Measurements from ENCODE around the gene OR51S1.
"Not testable (repeated sequence)": the region's sequence is repeated elsewhere in the genome, so short reads cannot be mapped to it uniquely, and the experiment has no call there.

OR51S1 gene

DNA sequence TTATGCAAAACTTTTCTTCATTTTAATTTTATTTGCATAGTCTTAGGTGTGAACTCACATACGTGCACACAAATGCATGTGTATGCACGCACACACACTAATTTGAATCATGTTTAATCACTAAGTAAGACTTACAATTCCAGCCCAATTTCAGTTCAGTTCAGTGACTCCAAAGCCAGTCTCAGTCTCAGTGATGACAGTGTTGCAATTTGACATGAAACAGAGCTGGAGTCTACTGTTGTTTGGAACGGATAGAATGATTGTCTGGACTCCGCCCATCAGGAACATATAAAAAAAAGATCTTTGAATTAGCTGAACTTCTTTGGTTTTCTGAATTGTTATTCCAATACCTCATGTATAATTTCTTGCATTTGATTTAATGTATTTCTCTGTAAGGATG lies 14.9 kb upstream of the OR51S1 start:
- no peaks in the 10 kb centered on the region for H3K36me3 ChIP-seq (ENCODE audit: control insufficient read depth, insufficient read depth, low read length)
- DNase-seq (ENCODE audit: low read depth, low spot score): no peak
- no peak overlapping the region for H3K27ac ChIP-seq (ENCODE audit: low read length)
- H3K27me3 ChIP-seq (ENCODE audit: control insufficient read depth, insufficient read depth, low read length): no peaks in the 10 kb centered on the region
- WGBS (ENCODE audit: insufficient coverage, insufficient read length): no CpG with 5 or more reads among the region's 4 CpGs
- H3K9me3 ChIP-seq (ENCODE audit: control insufficient read depth, insufficient read depth, low read length): no peaks in the 10 kb centered on the region
- H3K4me3 ChIP-seq (ENCODE audit: low read length): no peak overlapping the region
- H3K4me1 ChIP-seq (ENCODE audit: control insufficient read depth, insufficient read depth, low read length): no peaks in the 10 kb centered on the region; the same call in 1 of the 2 replicates

- Histone ChIP-seq H3K36me3 (ENCODE audit: control insufficient read depth, insufficient read depth, low read length) (no peaks in the 10 kb centered on the region), H3K27ac (ENCODE audit: low read length) (no peak overlapping the region), H3K4me3 (ENCODE audit: low read length) (no peak overlapping the region), H3K27me3 (ENCODE audit: control insufficient read depth, insufficient read depth, low read length) (no peaks in the 10 kb centered on the region), H3K4me1 (ENCODE audit: control insufficient read depth, insufficient read depth, low read length) (no peaks in the 10 kb centered on the region; the same call in 1 of the 2 replicates), H3K9me3 (ENCODE audit: control insufficient read depth, insufficient read depth, low read length) (no peaks in the 10 kb centered on the region)
- DNase-seq (ENCODE audit: low read depth, low spot score): peak; percentile 31
Measured at GRCh38 chr11:4862447-4863236, 13.6 kb upstream of the OR51S1 start.

GRCh38 chr11:4854286-4854685 lies 5.3 kb upstream of the OR51S1 start:
- not testable (repeated sequence) for H3K9me3 ChIP-seq (ENCODE audit: control insufficient read depth, insufficient read depth, low read length); H3K36me3 ChIP-seq (ENCODE audit: control insufficient read depth, insufficient read depth, low read length); H3K4me1 ChIP-seq (ENCODE audit: control insufficient read depth, insufficient read depth, low read length); DNase-seq (ENCODE audit: low read depth, low spot score); H3K27me3 ChIP-seq (ENCODE audit: control insufficient read depth, insufficient read depth, low read length); H3K4me3 ChIP-seq (ENCODE audit: low read length); H3K27ac ChIP-seq (ENCODE audit: low read length)
- no CpG with 5 or more reads among the region's 7 CpGs for WGBS (ENCODE audit: insufficient coverage, insufficient read length)

DNA sequence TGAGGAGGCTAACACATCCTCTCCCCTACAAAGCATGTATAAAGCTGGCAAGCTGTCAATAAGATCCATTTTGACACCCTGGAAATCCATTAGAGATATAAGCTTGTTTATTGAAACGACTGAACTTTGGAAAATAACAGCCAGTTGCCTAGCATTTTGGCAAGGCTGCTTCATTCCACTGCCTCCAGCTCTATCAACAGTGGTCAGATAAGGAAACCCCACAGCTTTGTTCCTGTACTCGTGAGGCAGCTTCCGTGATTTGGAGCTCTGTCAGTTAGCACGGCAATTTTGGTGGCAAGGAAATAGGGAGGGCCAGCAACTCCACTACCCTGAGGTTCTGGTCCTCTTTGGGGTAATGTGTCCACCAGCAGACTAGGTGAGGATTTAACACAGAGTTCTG lies 2.0 kb upstream of the OR51S1 start:
- DNase-seq (ENCODE audit: low read depth, low spot score): no peak
- no peak overlapping the region for H3K27ac ChIP-seq (ENCODE audit: low read length)
- no peaks in the 10 kb centered on the region for H3K9me3 ChIP-seq (ENCODE audit: control insufficient read depth, insufficient read depth, low read length)
- H3K4me1 ChIP-seq (ENCODE audit: control insufficient read depth, insufficient read depth, low read length): no peaks in the 10 kb centered on the region
- WGBS (ENCODE audit: insufficient coverage, insufficient read length): no CpG with 5 or more reads among the region's 4 CpGs
- no peaks in the 10 kb centered on the region for H3K36me3 ChIP-seq (ENCODE audit: control insufficient read depth, insufficient read depth, low read length)
- H3K27me3 ChIP-seq (ENCODE audit: control insufficient read depth, insufficient read depth, low read length): no peaks in the 10 kb centered on the region
- H3K4me3 ChIP-seq (ENCODE audit: low read length): no peak overlapping the region

DNA sequence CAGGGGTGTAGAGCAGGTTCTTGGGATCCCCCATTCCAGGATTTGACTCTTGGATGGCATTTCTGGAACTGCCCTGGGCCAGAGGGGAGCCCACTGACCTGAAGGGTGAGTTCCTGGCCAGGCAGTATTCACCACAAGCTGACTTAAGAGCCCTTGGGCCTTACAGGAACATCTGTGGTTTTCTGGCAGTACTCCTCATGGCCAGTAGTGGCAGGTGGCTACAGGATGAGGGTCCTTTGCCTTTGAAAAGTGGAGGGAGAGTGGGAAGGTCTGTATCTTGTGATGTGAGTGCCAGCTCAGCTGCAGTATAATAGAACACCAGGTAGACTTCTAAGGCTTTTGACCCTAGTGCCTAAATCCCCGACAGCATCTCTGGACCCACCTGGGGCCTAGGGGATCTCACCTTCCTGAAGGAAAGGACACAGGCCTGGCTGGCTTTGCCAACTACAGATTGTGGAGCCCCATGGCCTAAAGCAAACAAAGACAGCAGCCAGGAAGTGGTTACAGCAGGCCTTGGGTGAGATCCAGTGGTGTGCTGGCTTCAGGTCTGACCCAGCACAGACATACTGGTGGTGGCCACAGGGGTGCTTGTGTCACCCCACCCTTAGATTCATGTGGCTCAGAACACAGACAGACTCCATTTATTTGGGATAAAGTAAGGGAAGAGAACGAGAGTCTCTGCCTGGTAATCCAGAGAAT lies 9.0 kb downstream of the OR51S1 start:
- Histone ChIP-seq H3K4me3 (ENCODE audit: low read length) (no peak overlapping the region), H3K27me3 (ENCODE audit: control insufficient read depth, insufficient read depth, low read length) (no peaks in the 10 kb centered on the region), H3K36me3 (ENCODE audit: control insufficient read depth, insufficient read depth, low read length) (no peaks in the 10 kb centered on the region), H3K9me3 (ENCODE audit: control insufficient read depth, insufficient read depth, low read length) (no peaks in the 10 kb centered on the region), H3K4me1 (ENCODE audit: control insufficient read depth, insufficient read depth, low read length) (no peaks in the 10 kb centered on the region), H3K27ac (ENCODE audit: low read length) (no peak overlapping the region)
- no peak for DNase-seq (ENCODE audit: low read depth, low spot score)
- WGBS (ENCODE audit: insufficient coverage, insufficient read length): no CpG with 5 or more reads among the region's 2 CpGs

- Histone ChIP-seq H3K27ac (ENCODE audit: low read length) (no peak overlapping the region), H3K4me3 (ENCODE audit: low read length) (no peak overlapping the region), H3K9me3 (ENCODE audit: control insufficient read depth, insufficient read depth, low read length) (no peaks in the 10 kb centered on the region), H3K27me3 (ENCODE audit: control insufficient read depth, insufficient read depth, low read length) (no peaks in the 10 kb centered on the region), H3K4me1 (ENCODE audit: control insufficient read depth, insufficient read depth, low read length) (no peaks in the 10 kb centered on the region), H3K36me3 (ENCODE audit: control insufficient read depth, insufficient read depth, low read length) (no peaks in the 10 kb centered on the region)
- no peak for DNase-seq (ENCODE audit: low read depth, low spot score)
- no CpG with 5 or more reads among the region's 2 CpGs for WGBS (ENCODE audit: insufficient coverage, insufficient read length)
Measured at GRCh38 chr11:4830909-4831308, 18.1 kb downstream of the OR51S1 start.

- WGBS (ENCODE audit: insufficient coverage, insufficient read length): no CpG with 5 or more reads among the region's 1 CpG
- Histone ChIP-seq H3K9me3 (ENCODE audit: control insufficient read depth, insufficient read depth, low read length) (no peaks in the 10 kb centered on the region), H3K4me3 (ENCODE audit: low read length) (no peak overlapping the region), H3K27ac (ENCODE audit: low read length) (no peak overlapping the region), H3K36me3 (ENCODE audit: control insufficient read depth, insufficient read depth, low read length) (no peaks in the 10 kb centered on the region), H3K4me1 (ENCODE audit: control insufficient read depth, insufficient read depth, low read length) (no peaks in the 10 kb centered on the region), H3K27me3 (ENCODE audit: control insufficient read depth, insufficient read depth, low read length) (no peaks in the 10 kb centered on the region)
- DNase-seq (ENCODE audit: low read depth, low spot score): no peak
Measured at GRCh38 chr11:4830346-4830745, 18.7 kb downstream of the OR51S1 start.

DNA sequence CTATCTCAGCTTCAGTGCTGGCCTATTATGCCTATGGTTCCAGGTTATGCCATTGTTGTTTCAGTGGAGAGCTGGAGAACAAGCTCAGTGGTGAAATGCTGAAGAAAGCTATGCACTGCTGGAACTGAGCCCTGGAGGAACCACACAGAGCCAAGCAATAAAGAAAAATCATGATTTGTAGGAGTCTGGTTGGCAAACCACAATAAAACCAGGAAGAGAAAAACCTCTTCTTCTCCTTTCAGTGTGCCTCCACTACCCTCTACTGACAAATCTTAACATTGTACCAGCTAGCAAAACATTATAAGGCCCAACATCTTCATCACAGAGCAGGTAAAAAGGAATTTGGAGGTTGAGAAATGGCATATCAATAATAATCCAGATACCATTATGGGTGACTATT lies 22.6 kb downstream of the OR51S1 start:
- H3K9me3 ChIP-seq (ENCODE audit: control insufficient read depth, insufficient read depth, low read length): no peaks in the 10 kb centered on the region
- DNase-seq (ENCODE audit: low read depth, low spot score): no peak
- H3K27ac ChIP-seq (ENCODE audit: low read length): no peak overlapping the region
- H3K4me1 ChIP-seq (ENCODE audit: control insufficient read depth, insufficient read depth, low read length): no peaks in the 10 kb centered on the region
- no peaks in the 10 kb centered on the region for H3K27me3 ChIP-seq (ENCODE audit: control insufficient read depth, insufficient read depth, low read length)
- no peaks in the 10 kb centered on the region for H3K36me3 ChIP-seq (ENCODE audit: control insufficient read depth, insufficient read depth, low read length)
- H3K4me3 ChIP-seq (ENCODE audit: low read length): no peak overlapping the region

- Histone ChIP-seq H3K4me3 (ENCODE audit: low read length) (no peak overlapping the region), H3K27ac (ENCODE audit: low read length) (no peak overlapping the region), H3K9me3 (ENCODE audit: control insufficient read depth, insufficient read depth, low read length) (no peaks in the 10 kb centered on the region), H3K27me3 (ENCODE audit: control insufficient read depth, insufficient read depth, low read length) (no peaks in the 10 kb centered on the region), H3K4me1 (ENCODE audit: control insufficient read depth, insufficient read depth, low read length) (no peaks in the 10 kb centered on the region), H3K36me3 (ENCODE audit: control insufficient read depth, insufficient read depth, low read length) (no peaks in the 10 kb centered on the region)
- DNase-seq (ENCODE audit: low read depth, low spot score): no peak
Measured at GRCh38 chr11:4825132-4825531, 23.9 kb downstream of the OR51S1 start.

DNA sequence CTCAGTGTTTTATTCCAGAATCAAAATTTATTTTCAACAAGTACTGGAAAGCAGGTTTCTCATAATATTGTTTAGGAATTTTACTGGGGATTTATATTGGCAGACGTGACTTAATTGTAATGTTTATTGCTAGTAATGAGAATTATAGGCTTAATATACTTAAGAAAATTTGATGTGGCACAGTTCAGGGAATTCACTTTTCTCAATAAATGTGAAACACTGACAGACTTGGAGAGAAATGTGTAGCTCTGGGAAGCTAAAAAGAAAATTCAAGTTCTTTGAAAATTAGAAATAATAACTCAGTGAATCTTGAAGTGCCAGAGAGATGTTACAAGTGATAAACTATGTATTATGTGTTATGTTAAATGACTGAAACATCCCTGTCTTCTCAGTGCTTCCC lies 28.0 kb downstream of the OR51S1 start, which contains the start of gene OR51F2:
Gene OR51F2, plus strand, starts transcription at position 301 of the 400 bp plus-strand sequence. CDS start 101 bp downstream, outside the sequence.
- no peak within 1 kb of the TSS for H3K27ac ChIP-seq (ENCODE audit: low read length)
- H3K9me3 ChIP-seq (ENCODE audit: control insufficient read depth, insufficient read depth, low read length): no peaks in the 10 kb centered on the region
- WGBS (ENCODE audit: insufficient coverage, insufficient read length): no CpG with 5 or more reads among the region's 1 CpG
- no peaks in the 10 kb centered on the region for H3K36me3 ChIP-seq (ENCODE audit: control insufficient read depth, insufficient read depth, low read length)
- DNase-seq (ENCODE audit: low read depth, low spot score): no peak
- no peaks in the 10 kb centered on the region for H3K4me1 ChIP-seq (ENCODE audit: control insufficient read depth, insufficient read depth, low read length)
- no peaks in the 10 kb centered on the region for H3K27me3 ChIP-seq (ENCODE audit: control insufficient read depth, insufficient read depth, low read length)
- no peak within 1 kb of the TSS for H3K4me3 ChIP-seq (ENCODE audit: low read length)

DNA sequence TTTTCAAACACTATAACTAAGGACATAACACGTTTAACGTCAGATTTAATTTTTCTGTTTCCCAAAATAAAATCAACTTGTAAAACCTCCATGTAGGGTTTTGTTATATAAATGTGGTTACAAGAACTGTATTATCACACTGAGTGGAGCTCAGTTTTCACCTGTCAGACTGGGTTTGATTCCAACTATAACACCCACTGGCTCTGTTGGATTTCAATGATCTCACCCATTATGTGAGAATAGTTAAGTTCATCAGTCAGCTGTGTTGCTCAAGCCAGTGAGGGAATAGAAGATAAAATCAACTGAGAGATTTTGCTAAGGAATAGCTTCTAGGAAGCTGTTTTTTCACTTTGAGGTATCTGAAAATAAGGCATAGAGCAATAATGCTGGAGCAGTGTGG lies 39.8 kb downstream of the OR51S1 start:
- H3K9me3 ChIP-seq (ENCODE audit: control insufficient read depth, insufficient read depth, low read length): no peaks in the 10 kb centered on the region
- no CpG with 5 or more reads among the region's 2 CpGs for WGBS (ENCODE audit: insufficient coverage, insufficient read length)
- no peak for DNase-seq (ENCODE audit: low read depth, low spot score)
- no peak overlapping the region for H3K4me3 ChIP-seq (ENCODE audit: low read length)
- H3K27me3 ChIP-seq (ENCODE audit: control insufficient read depth, insufficient read depth, low read length): no peaks in the 10 kb centered on the region
- H3K27ac ChIP-seq (ENCODE audit: low read length): no peak overlapping the region
- H3K4me1 ChIP-seq (ENCODE audit: control insufficient read depth, insufficient read depth, low read length): no peaks in the 10 kb centered on the region
- no peaks in the 10 kb centered on the region for H3K36me3 ChIP-seq (ENCODE audit: control insufficient read depth, insufficient read depth, low read length)

Measured in iPS DF 6.9 (cell line).